Stimulated activated CD8-positive, alpha-beta memory T cell treated with anti-CD3 and anti-CD28 coated beads, Interleukin-12 subunit alpha, Interleukin-12 subunit beta, amount 100 ng/mL, for 24 hours (primary cell): Measurements from ENCODE around the gene MB.
"Not testable (repeated sequence)": the region's sequence is repeated elsewhere in the genome, so short reads cannot be mapped to it uniquely, and the experiment has no call there.

Experiments used
- DNase-seq: peaks from one replicate; pipeline ENCODE4 v3.0.0-alpha.2; 2020; ENCODE audit errors: extremely low read depth

The MB gene

DNA sequence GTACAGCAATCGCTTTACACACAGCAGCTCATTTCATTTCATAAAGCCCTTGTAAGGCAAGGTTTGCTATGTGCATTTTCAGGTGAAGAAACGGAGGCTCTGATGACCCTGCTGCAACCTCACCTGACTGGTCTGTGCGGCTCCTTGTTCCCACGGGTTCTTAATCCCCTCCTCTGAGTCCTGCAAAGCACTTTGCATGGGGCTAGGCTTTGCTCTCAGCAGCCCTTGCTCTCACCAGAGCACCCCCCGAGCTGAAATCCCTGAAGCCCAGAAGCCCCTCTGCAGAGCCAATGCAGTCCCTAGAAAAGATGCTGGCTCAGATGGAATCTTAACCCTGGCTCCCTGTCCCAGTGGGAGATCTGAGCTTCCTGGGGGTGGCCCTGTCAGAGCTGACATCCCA, 20.1 kb upstream of the MB start:
- DNase-seq = no peak

DNA sequence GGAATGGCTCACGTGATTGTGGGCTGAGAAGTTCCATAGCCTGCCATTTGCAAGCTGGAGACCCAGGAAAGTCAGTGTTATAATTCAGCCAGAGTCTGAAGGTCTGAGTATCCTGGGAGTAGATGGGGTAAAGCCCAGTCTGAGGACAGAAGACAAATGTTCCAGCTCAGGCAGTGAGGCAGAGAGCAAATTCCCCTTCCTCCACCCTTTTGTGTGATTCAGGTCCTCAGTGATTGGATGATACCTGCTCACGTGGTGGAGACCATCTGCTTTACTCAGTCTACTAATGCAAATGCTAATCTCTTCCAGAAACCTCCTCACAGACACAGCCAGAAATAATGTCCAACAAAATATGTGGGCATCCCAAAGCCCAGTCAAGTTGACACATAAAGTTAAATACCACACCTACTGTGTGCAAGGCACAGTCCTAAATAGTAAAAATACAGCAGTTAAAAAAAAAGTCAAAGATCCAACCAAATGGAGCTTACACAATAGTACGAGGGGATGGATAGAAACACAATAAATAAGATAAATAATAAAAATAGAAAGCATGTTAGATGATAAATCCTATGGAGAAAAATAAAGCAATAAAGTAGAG, 17.9 kb upstream of the MB start:
- DNase-seq = no peak

GRCh38 chr22:35634015-35634414, 16.9 kb upstream of the MB start:
- no peak for DNase-seq

DNA sequence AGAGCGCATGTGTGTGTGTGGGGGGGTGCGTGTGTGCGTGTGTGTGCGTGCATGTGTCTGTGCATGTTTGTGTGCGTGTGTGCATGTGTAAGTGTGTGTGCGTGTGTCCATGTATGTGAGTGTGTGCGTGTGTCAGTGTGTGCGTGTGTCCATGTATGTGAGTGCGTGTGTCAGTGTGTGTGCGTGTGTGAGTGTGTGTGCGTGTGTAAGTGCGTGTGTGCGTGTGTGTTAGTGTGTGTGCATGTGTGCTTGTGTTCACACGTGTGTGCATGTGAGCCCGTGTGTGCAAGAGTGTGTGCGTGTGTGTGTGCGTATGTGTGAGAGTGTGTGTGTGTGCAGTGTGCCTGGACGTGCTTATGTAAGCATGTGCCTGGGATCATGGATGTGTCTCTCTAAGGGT, 16.4 kb upstream of the MB start:
- no peak for DNase-seq

DNA sequence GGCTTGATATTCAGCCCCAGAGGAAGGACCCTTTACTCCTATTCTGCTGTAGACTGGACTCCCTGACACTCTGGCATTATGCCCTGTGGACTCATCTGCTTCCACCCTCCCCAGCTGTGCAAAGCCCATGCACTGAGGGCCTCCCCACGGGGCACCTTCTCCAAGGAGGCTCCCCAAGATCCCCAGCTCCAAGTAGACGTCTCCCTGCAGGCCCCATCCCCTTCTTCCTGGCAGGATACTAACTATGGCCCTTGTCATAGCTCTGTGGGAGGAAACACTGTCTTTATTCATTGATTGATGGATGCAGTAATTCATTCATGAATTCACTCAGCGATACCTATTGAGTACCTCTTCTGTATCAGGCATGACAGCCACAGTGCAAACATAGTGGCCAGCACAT, 15.8 kb upstream of the MB start:
- no peak for DNase-seq

GRCh38 chr22:35631597-35631996, 14.5 kb upstream of the MB start:
- DNase-seq = no peak

GRCh38 chr22:35630891-35631290, 13.8 kb upstream of the MB start:
- DNase-seq = no peak

DNA sequence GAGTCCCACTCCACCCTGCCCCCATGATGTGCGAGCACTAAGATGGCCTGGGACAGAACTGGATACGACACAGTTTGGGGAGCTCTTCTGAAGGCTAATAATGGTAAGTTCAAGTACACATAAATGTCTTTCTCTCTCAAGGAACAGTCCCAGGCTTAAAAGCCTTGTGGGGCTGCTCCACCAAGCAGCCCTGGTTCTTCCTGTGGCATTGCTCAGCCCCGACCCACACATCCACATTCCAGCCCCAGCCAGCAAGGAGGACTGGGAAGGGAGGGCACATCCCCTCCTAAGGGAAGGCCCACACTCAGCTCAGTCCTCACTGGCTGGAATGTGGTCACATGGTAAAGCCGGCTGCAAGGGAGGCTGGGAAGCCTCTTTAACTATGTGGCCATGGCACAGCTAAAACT, 13.3 kb upstream of the MB start:
- no peak for DNase-seq

GRCh38 chr22:35629406-35630216, 12.5 kb upstream of the MB start:
- no peak for DNase-seq

DNA sequence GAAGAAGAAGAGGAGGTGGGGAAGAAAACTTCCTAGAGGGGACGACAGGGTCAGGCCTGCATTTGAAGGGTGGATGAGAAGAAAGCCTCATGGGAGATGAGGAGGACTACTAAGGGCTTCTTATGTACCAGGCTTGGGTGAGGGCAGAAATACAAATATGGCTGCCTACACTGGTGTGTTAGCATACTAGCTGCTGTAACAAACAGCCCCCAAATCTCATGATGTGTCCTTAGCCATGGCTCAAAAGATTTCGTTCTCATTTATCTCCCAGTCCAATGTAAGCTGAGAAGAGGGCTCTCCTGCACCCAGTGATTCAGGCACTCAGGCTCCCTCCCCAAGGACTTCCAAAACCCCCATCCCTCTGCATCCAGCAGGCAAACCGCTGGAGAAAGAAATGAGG, 11.6 kb upstream of the MB start:
- no peak for DNase-seq

GRCh38 chr22:35627267-35628041, 10.3 kb upstream of the MB start:
- no peak for DNase-seq

DNA sequence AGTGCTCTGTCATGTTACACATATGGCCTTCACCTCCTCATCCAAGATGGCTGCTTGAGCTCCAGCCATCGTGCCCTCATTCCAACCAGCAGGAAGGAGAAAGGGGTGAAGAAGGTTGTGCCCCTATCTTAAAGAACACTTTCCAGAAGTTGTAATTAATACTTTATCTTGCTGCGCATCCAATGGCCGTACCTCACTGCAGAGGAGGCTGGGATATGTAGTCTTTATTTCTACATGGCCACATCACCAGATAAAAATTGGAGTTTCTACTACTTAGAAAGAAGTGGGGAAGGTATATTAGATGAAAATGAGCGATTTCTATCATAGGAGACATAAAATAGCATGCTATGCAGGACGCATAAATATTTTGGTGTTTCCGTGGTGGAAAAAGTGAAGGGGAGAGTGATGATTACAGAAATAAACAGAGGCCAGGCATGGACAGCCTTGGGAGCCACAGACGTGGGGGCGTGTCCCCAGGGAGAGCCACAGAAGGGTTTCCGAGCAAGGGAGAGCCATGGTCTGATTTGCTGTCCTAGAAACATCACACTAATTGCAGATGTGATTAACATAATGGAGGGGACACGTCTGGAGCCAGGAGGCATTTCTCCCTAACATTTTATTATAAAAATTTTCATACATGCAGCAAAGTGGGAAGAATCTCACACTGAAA, 8.8 kb upstream of the MB start:
- no peak for DNase-seq

DNA sequence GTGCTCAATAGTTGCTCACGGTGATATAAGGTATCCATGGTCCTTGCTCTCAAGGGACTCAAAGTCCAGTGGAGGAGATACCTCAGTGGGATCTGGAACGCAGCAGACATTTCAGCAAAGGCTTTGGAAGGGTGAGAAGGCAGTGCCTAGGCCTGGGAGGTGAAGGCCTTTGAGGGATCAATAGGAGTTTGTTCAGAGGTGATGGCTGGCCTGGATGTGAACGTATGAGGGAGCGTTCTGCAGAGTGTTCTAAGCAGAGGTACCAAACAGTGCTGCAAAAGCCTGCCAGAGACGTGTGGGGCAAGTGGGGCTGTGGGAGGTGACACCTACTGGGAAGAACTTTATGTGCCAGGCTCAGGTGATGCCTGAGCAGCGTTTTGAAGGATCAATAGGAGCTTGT, 7.4 kb upstream of the MB start:
- DNase-seq = no peak

DNA sequence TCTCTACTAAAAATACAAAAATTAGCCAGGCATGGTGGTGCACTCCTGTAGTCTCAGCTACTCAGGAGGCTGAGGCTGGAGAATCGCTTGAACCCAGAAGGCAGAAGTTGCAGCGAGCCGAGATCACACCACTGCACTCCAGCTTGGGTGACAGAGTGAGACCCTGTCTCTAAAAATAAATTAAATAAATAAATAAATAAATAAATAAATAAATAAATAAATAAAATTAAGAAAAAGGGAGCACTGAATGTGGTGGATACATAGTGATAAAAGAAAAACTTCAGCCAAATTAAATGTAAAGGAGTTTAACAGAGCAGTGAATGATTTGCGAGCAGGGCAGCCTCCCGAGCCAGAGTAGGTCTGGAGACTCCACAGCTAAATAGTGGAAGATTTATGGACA, 6.8 kb upstream of the MB start:
- not testable (repeated sequence) for DNase-seq

- DNase-seq = no peak
Measured at GRCh38 chr22:35622191-35622913, 5.2 kb upstream of the MB start.

DNA sequence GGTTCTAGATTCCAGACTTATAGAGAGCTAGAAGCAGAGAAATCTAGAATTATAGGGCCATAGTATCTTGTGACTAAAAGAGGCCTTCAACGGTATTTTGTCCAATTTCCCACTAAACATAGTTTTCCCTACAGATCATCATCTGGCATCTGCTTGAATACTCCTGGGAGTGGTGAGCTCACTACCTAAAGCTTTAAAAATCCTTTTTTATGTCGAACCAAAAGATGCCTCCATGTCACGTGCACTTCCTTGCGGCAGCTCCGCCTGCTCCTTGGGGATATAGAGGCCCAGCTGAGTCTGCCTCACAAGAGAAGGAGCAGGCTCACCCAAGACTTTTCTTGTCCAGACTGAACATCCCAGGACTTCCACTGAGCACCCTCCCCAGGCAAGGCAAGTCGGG, 4.3 kb upstream of the MB start:
- no peak for DNase-seq

DNA sequence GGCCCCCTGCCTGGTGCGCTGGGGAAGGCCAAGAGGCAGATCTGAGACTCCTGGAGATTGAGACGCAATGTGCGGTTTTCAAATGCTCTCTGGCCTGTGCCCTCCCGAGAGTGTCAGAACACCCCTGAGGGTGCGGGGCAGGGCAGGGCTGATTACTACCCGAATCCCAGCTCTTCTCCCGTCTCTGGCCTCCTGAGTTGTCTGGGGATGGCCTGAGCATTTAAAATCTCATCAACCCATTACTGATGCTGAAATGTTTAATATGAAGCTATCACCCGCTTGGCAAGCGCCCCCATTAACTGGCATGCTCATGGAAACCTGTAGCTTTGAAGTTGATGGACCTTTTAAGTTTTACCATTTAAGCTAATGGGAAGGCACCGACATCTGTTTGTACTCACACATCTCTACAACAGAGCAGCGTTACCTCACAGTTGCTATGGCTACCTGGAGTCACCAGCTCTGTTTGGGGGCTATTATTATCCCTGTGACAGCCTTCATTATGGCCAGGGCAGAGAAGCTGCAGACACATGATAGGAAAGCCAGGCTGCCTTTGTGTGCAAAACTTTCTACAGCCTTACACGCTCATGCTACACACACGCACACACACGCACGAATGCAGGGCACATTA, 3.6 kb upstream of the MB start:
- DNase-seq = no peak

DNA sequence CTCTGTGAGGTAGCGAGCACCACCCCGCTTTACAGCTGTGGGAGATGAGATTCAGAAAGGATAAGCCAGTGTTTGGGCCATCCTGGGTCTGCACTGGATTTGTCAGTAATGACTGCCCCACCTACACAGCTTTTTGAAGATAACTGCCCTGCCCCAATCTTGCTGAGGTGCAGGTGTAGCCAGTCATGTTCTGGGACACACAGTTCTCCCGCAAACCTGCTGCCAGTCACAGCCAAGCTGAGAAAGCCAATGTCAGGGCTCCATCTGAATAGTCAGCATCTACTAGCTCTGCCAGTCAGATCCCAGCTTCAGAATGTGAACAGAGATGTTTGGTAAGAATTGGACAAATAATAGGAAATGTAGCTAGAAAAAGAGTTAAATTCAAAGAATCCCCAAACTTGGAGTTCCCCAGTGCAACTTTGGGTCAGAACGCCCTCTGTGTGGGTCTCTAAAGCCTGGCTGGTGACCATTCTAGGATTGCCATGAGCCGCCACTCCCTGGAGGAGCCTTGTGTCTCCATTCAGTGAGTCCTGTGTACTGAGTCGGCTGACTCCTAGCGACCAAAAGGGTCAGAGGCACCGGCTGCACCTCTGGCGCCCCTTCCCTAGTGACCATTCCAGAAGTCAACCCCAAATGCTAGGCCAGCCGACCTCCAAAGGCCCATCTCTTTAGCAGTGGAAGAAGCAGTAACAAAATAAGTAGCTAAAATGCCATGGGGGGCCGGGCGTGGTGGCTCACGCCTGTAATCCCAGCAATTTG, 2.4 kb upstream of the MB start:
- no peak for DNase-seq

DNA sequence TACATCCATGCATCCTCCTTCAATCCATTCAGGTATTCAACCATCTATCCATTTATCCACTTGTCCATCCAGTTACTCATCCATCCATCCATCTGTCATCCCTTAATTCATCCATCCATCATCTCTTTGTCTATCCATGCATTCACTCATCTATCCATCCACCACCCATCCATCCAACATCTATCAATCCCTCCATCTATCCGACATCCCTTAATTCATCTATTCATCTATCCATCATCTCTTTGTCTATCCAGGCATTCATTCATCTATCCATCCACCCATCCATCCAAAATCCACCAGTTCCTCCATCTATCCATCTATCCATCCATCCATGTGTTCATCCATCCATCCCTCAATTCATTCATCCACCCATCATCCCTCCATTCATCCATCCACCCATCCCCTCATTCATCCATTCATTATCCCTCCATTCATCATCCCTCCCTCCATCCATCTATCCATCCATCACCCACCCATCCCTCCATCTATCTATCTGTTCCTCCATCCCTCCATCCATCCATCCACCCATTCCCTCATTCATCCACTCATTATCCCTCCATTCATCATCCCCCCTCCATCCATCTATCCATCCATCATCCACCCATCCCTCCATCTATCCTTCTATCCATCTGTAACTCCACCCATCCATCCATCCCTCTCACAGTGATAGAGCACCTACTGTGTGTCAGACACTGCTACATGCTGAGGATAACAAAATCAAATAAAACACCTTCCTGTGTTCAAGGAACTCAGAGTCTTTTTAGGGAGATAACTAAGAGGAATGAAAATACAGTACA, 1.5 kb upstream of the MB start:
- no peak for DNase-seq

DNA sequence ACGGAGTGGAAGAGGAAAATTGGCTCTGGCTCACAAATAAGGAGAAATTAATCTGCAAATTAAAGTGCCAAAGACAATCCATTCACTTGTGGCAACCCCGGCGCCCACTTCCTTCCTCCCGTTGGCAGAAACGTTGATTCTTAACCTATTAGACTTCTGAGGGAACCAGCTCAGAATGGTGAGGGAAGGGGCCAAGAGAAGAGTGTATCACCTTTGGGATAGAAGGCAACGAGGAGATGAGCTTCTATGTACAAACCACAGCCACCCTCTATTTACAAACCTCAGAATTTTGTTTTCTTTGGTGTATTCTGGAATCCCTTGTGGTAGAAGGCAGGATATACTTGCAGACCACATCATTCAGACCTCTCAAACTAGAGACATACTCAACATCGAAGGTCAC, 1.1 kb downstream of the MB start:
- DNase-seq = no peak
